HK-2 (cell line): ENCODE data around the gene ABI2.
"Not testable (repeated sequence)": the region's sequence is repeated elsewhere in the genome, so short reads cannot be mapped to it uniquely, and the experiment has no call there.

Source experiments
- DNase-seq: peaks from one replicate; pipeline ENCODE4 v3.0.0-alpha.2; 2018; ENCODE audit not compliant: unreplicated experiment

ABI2 gene

GRCh38 chr2:203359450-203359849 is 31.3 kb downstream of the ABI2 start:
- DNase-seq, result no peak

- no peak for DNase-seq
Measured at GRCh38 chr2:203360833-203361430, 32.7 kb downstream of the ABI2 start.

- no peak for DNase-seq
Measured at GRCh38 chr2:203361495-203361894, 33.3 kb downstream of the ABI2 start.

- DNase-seq, result no peak
Measured at GRCh38 chr2:203361922-203362321, 33.7 kb downstream of the ABI2 start.

GRCh38 chr2:203366639-203367466 is 38.7 kb downstream of the ABI2 start:
- DNase-seq, result no peak

GRCh38 chr2:203372706-203373105 is 44.5 kb downstream of the ABI2 start:
- not testable (repeated sequence) for DNase-seq

GRCh38 chr2:203376173-203376572 is 48.0 kb downstream of the ABI2 start:
- DNase-seq, result no peak

GRCh38 chr2:203379156-203379555 is 51.0 kb downstream of the ABI2 start:
- DNase-seq, result no peak

- no peak for DNase-seq
Measured at GRCh38 chr2:203383038-203383437, 54.8 kb downstream of the ABI2 start.

- not testable (repeated sequence) for DNase-seq
Measured at GRCh38 chr2:203388153-203388552, 60.0 kb downstream of the ABI2 start.

GRCh38 chr2:203394519-203395227 is 66.5 kb downstream of the ABI2 start:
- DNase-seq, result no peak

GRCh38 chr2:203395858-203396257 is 67.7 kb downstream of the ABI2 start:
- no peak for DNase-seq

- DNase-seq, result no peak
Measured at GRCh38 chr2:203396667-203397066, 68.5 kb downstream of the ABI2 start.

GRCh38 chr2:203399031-203399430 is 70.8 kb downstream of the ABI2 start:
- DNase-seq, result no peak

- DNase-seq, result no peak
Measured at GRCh38 chr2:203400805-203401585, 72.8 kb downstream of the ABI2 start.

GRCh38 chr2:203404996-203405395 is 76.8 kb downstream of the ABI2 start:
- DNase-seq, result no peak

GRCh38 chr2:203407496-203407895 is 79.3 kb downstream of the ABI2 start:
- DNase-seq, result no peak

GRCh38 chr2:203412546-203413331 is 84.5 kb downstream of the ABI2 start:
- no peak for DNase-seq

GRCh38 chr2:203413796-203414195 is 85.6 kb downstream of the ABI2 start:
- DNase-seq, result no peak

GRCh38 chr2:203418271-203418670 is 90.1 kb downstream of the ABI2 start:
- DNase-seq, result no peak

- no peak for DNase-seq
Measured at GRCh38 chr2:203427061-203427460, 98.9 kb downstream of the ABI2 start.
